Activated naive CD8-positive, alpha-beta T cell (primary cell): ENCODE data around the gene GPR15.
A peak's percentile ranks its signal among the peaks of the same experiment; 100 is the strongest.

Source experiments
- H3K27ac Mint-ChIP-seq: one replicate; pipeline ENCODE4 v1.8.0; 2021; ENCODE audit warnings: mixed read lengths
- H3K27me3 Mint-ChIP-seq: one replicate; pipeline ENCODE4 v1.8.0; 2021; ENCODE audit warnings: mixed read lengths
- H3K36me3 Mint-ChIP-seq: one replicate; pipeline ENCODE4 v1.8.0; 2021; ENCODE audit warnings: mixed read lengths
- H3K4me1 Mint-ChIP-seq: one replicate; pipeline ENCODE4 v1.8.0; 2021; ENCODE audit warnings: low read depth, mixed read lengths
- H3K4me3 Mint-ChIP-seq: one replicate; pipeline ENCODE4 v1.8.0; 2021; ENCODE audit warnings: mild to moderate bottlenecking, mixed read lengths
- H3K9me3 Mint-ChIP-seq: one replicate; pipeline ENCODE4 v1.8.0; 2021; ENCODE audit warnings: low read depth, mixed read lengths

GPR15 gene

DNA sequence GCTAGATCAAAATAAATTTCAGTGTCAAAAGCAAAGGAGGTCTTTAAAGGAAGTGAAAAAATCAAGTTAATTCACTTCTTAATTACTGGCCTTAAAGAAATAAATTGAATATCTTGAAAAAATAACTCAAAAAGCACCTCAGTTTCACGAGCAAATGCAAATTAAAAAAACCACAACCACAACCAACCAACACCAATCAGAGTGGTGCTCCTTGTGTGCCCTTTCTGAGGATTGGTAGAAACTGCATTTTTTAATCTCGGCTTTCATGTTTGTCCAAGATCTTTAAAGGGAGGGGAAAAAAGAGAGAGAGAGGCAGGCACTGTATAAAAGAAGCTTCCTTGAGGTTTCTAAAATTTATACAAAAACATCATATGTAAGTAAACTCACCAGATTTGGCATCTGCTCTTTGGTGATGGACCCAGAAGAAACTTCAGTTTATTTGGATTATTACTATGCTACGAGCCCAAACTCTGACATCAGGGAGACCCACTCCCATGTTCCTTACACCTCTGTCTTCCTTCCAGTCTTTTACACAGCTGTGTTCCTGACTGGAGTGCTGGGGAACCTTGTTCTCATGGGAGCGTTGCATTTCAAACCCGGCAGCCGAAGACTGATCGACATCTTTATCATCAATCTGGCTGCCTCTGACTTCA, at the start of gene GPR15:
Gene GPR15, plus strand, starts transcription at position 357 of the 653 bp plus-strand sequence. Its CDS starts 56 bp downstream, at position 413.
- peak within 1 kb of the TSS; percentile 27 for H3K4me3 Mint-ChIP-seq
- peaks cover 9% of the 10 kb centered on the region for H3K4me1 Mint-ChIP-seq
- no peaks in the 10 kb centered on the region for H3K9me3 Mint-ChIP-seq
- no peak within 1 kb of the TSS for H3K27ac Mint-ChIP-seq
- H3K27me3 Mint-ChIP-seq = no peaks in the 10 kb centered on the region
- H3K36me3 Mint-ChIP-seq = no peaks in the 10 kb centered on the region

DNA sequence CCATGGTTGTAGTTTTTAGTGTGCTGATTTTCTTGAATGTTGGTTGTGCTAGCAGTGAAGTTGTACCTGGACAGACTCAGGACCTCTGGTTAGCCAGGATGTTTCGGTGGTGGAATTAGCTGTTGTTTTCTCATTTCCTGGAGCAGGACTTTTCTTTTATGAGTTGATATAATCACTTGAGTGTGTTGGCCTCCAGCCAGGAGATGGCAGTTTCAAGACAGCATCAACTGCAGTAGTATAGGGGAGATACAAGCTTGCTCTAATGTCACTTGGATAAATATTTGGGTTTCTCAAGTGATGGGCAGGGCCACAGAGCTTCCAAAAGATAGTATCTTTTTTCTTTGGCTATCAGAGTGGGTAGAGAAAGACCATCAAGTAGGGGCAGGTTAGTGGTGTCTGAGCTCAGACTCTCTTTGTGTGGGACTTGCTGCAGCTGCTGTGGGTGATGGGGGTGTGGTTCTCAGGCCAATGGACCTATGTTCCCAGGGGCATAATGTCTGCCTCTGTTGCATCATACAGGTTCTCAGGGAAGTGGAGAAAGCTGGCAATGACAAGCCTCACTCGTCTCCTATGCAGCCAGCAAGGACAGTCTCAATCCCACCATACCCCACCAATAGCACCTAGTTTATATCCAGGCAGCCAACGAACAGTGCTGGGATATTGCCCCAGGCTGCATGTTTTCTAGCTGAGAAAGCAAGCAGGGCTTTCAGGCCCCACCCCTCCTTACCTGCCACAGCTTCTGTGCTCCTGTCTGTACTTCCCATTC, 48.9 kb upstream of the GPR15 start:
- Mint-ChIP-seq H3K4me3 (no peak overlapping the region), H3K4me1 (no peaks in the 10 kb centered on the region), H3K27me3 (no peaks in the 10 kb centered on the region), H3K9me3 (peaks cover 35% of the 10 kb centered on the region), H3K27ac (no peak overlapping the region), H3K36me3 (peaks cover 10% of the 10 kb centered on the region)

GRCh38 chr3:98483626-98484025, 48.2 kb upstream of the GPR15 start:
- Mint-ChIP-seq H3K27ac (no peak overlapping the region), H3K9me3 (peaks cover 42% of the 10 kb centered on the region), H3K36me3 (peaks cover 10% of the 10 kb centered on the region), H3K4me1 (no peaks in the 10 kb centered on the region), H3K27me3 (no peaks in the 10 kb centered on the region), H3K4me3 (no peak overlapping the region)

DNA sequence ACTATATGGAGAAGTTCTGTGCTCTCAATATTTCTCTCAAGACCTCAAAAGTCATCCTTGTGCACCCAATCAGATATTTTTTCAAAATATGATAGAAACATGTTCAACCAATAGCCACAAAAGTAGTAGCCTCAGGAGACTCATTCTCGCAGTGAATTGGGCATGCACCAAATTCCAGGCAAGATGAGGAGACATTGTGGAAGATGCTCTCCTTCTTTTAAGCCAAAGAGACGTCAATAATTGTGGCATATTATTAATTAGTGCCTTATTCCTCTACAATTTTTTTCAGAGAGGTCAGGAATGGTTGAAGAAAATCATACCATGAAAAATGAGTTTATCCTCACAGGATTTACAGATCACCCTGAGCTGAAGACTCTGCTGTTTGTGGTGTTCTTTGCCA, 34.4 kb upstream of the GPR15 start, which contains the start of gene OR5K2:
Gene OR5K2, plus strand, starts transcription at position 301 of the 400 bp plus-strand sequence. Its CDS starts 0 bp downstream, at position 301.
- Mint-ChIP-seq H3K9me3 (no peaks in the 10 kb centered on the region), H3K27me3 (no peaks in the 10 kb centered on the region), H3K4me1 (peaks cover 4% of the 10 kb centered on the region), H3K27ac (no peak within 1 kb of the TSS), H3K4me3 (no peak within 1 kb of the TSS), H3K36me3 (peaks cover 4% of the 10 kb centered on the region)

GRCh38 chr3:98500019-98500418, 31.8 kb upstream of the GPR15 start:
- no peak overlapping the region for H3K4me3 Mint-ChIP-seq
- H3K27me3 Mint-ChIP-seq = no peaks in the 10 kb centered on the region
- no peak overlapping the region for H3K27ac Mint-ChIP-seq
- no peaks in the 10 kb centered on the region for H3K9me3 Mint-ChIP-seq
- peaks cover 13% of the 10 kb centered on the region for H3K36me3 Mint-ChIP-seq
- peaks cover 10% of the 10 kb centered on the region for H3K4me1 Mint-ChIP-seq

DNA sequence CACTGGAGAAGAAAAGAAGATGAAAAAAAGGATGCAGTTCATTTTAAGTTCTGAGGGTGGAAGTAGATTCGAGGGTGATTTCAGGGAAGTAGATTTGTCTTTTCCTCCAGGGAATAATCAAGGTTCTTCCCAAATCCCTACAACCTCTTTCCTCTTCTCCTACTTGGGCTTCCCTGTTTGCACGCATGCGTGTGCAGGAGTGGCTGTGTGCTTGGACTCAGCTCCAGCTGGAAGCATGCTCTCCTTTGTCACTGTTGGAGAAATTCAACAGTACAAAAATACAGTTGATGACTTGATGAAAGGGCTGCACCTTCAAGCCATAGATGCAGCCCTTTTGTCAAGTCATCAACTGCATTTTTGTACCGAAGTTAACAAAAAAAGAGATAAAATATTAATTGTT, 30.5 kb upstream of the GPR15 start:
- H3K4me1 Mint-ChIP-seq = peaks cover 10% of the 10 kb centered on the region
- H3K27me3 Mint-ChIP-seq = no peaks in the 10 kb centered on the region
- H3K4me3 Mint-ChIP-seq = no peak overlapping the region

DNA sequence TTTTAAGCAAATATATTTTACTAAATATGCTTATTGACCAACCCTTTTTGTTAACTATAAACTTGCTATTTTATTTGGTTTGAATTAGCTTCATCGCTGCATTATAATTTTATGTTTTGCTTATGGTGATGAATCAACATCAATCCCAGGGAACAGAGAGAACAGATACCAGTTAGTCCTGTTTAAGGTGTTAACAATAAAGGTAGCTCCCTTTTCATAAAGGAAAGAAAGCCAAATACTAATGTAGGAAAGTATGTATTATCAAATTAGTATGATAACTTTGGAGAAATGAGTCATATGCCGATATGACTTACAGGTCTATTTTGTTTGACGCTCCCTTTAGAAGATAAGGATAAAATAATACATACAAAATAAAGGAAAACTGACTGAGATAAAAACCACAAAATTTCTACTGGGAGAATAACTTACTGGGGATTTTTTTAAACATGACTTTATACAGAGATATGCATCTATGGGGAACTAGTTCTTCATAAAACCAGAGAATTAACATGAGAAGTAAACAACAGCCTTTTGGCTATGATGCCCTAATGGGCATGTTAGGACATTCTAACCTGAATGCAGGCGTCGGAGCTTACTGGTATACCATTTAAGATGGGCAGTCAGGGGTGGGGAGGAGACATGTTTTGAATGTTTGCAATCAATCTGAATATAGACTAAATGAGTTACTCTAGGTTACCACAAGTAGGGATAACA, 29.8 kb upstream of the GPR15 start:
- Mint-ChIP-seq H3K36me3 (peaks cover 23% of the 10 kb centered on the region), H3K9me3 (no peaks in the 10 kb centered on the region), H3K4me1 (peaks cover 10% of the 10 kb centered on the region), H3K4me3 (no peak overlapping the region), H3K27me3 (no peaks in the 10 kb centered on the region), H3K27ac (no peak overlapping the region)

More for the DNA sequence above, 30.5 kb upstream of the GPR15 start:
- Mint-ChIP-seq H3K36me3 (peaks cover 17% of the 10 kb centered on the region), H3K9me3 (no peaks in the 10 kb centered on the region), H3K27ac (no peak overlapping the region)

DNA sequence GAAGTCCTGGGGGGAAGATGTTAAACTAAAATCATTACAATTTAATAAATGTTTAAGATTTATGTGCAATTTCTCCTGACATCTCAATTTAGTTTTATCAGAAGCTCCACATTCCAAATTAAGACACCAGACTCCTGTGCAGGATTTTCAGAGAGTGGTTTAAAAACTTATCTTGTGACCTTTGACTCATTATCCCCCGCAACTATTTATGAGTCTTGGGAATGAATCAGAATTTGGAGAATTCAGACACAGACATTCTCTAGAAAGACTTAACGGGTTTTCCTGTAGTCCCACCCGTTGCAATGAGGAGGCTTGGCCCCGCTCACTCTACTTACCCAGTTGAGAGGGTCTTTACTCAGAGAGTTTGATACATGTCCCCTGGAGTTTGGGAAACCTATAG, 27.2 kb upstream of the GPR15 start:
- H3K4me1 Mint-ChIP-seq = peaks cover 17% of the 10 kb centered on the region
- no peak overlapping the region for H3K27ac Mint-ChIP-seq
- no peaks in the 10 kb centered on the region for H3K9me3 Mint-ChIP-seq
- peaks cover 38% of the 10 kb centered on the region for H3K36me3 Mint-ChIP-seq
- no peaks in the 10 kb centered on the region for H3K27me3 Mint-ChIP-seq
- no peak overlapping the region for H3K4me3 Mint-ChIP-seq

- no peaks in the 10 kb centered on the region for H3K9me3 Mint-ChIP-seq
- H3K36me3 Mint-ChIP-seq = peaks cover 46% of the 10 kb centered on the region
- no peaks in the 10 kb centered on the region for H3K27me3 Mint-ChIP-seq
- no peak overlapping the region for H3K4me3 Mint-ChIP-seq
- H3K27ac Mint-ChIP-seq = peak overlapping the region; percentile 2
- peaks cover 13% of the 10 kb centered on the region for H3K4me1 Mint-ChIP-seq
Measured at GRCh38 chr3:98508582-98508981, 23.2 kb upstream of the GPR15 start.

DNA sequence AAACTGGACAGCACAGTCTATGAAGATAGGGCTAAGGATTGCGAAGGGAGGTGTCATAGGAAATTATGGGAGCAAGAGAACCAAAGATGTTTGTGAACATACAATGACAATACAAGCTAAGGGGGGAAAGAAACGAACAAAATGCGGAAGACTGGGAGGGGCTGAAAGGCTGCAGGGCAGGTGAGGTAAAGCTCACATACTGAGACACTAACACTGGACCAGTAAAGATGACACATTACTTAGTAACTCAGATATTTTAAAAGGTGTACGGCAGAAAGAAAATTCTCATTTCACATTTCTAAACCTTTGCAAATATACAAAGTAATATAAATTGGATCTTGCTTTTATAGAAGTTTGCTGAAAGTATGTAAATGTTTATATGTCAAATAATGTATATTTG, 19.2 kb upstream of the GPR15 start:
- Mint-ChIP-seq H3K4me1 (peaks cover 37% of the 10 kb centered on the region), H3K9me3 (no peaks in the 10 kb centered on the region), H3K27me3 (no peaks in the 10 kb centered on the region), H3K36me3 (peaks cover 45% of the 10 kb centered on the region), H3K27ac (no peak overlapping the region), H3K4me3 (no peak overlapping the region)

- Mint-ChIP-seq H3K9me3 (no peaks in the 10 kb centered on the region), H3K36me3 (peaks cover 42% of the 10 kb centered on the region), H3K4me1 (peaks cover 40% of the 10 kb centered on the region), H3K4me3 (no peak overlapping the region), H3K27ac (no peak overlapping the region), H3K27me3 (no peaks in the 10 kb centered on the region)
Measured at GRCh38 chr3:98513091-98513511, 18.7 kb upstream of the GPR15 start.

DNA sequence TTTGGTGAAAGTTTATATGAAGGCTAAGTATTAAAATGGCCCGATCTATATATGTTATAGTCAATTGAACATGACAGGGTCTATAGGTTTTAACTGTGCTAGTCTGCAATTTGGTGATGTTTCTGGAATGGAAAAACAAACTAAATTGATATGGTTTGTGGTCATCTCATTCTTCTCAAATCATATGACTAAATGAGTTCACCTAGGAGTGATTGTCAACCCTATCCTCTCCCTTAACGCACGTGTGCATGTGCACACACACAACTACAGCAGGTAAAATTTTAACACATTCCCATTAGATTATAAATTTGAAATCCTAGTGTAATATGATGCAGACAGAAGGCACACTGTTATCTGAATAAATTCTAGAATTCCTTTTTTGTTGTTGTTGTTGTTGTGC, 18.0 kb upstream of the GPR15 start:
- Mint-ChIP-seq H3K27me3 (no peaks in the 10 kb centered on the region), H3K27ac (peak overlapping the region; percentile 16), H3K4me3 (no peak overlapping the region), H3K36me3 (peaks cover 36% of the 10 kb centered on the region), H3K4me1 (peaks cover 42% of the 10 kb centered on the region), H3K9me3 (no peaks in the 10 kb centered on the region)

- Mint-ChIP-seq H3K4me1 (peaks cover 54% of the 10 kb centered on the region), H3K27ac (no peak overlapping the region), H3K36me3 (peaks cover 39% of the 10 kb centered on the region), H3K9me3 (no peaks in the 10 kb centered on the region), H3K27me3 (no peaks in the 10 kb centered on the region), H3K4me3 (no peak overlapping the region)
Measured at GRCh38 chr3:98514948-98515347, 16.8 kb upstream of the GPR15 start.

DNA sequence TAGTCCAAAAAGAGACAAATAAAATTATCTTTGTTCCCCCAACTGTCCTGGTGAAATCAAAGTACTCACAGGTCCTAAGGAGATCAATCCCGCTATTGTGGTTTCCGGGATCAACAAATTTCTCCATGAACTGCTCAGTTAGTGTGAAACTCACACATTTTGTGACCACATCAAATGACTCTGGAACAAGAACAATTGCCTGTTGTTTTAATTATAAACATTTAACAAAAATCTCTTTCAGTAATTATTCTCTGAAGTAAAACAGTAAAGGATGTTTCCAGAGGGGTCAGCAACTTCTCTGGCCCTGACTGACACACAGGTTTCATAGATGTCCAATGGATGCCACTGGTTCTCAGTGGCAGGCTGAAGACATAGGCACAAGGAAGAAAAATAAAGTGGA, 13.0 kb upstream of the GPR15 start:
- Mint-ChIP-seq H3K27me3 (no peaks in the 10 kb centered on the region), H3K36me3 (peaks cover 34% of the 10 kb centered on the region), H3K27ac (peak overlapping the region; percentile 95), H3K9me3 (no peaks in the 10 kb centered on the region), H3K4me1 (peaks cover 74% of the 10 kb centered on the region), H3K4me3 (peak overlapping the region; percentile 95)

DNA sequence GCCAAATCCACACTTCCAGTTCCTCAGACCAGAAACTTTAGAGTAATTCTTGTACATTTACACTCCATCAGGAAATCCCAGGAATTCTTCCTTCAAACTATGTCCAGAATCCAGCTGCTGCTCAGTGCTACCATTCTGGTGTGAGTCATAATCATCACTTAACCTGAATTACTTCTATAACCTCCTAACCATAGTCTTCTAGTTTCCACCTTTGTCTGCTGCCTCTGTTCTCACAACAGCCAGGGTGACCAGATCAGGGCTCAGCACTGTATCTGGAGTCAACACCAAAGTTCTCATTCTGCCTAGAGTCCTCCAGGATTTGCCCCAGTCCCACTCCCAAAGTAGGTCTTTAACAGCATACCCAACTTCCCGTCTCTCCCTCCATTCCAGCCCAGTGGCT, 12.4 kb upstream of the GPR15 start:
- peaks cover 33% of the 10 kb centered on the region for H3K36me3 Mint-ChIP-seq
- H3K4me3 Mint-ChIP-seq = peak overlapping the region; percentile 95
- no peaks in the 10 kb centered on the region for H3K27me3 Mint-ChIP-seq
- peak overlapping the region; percentile 95 for H3K27ac Mint-ChIP-seq
- H3K4me1 Mint-ChIP-seq = peaks cover 73% of the 10 kb centered on the region
- H3K9me3 Mint-ChIP-seq = no peaks in the 10 kb centered on the region
